ENCODE data around the gene TSPAN13.

GRCh38 chr7:16740996-16741395 is 12.6 kb upstream of the TSPAN13 start:
- TF ChIP-seq CTCF (IDR thresholded peaks at IDR 0.05) (no peak), ZFX (IDR thresholded peaks at IDR 0.05; ENCODE audit: borderline replicate concordance) (no peak)
